Tibial nerve (tissue), 4 donors: ENCODE data around the gene SPIC. TPM values are rescaled to one million over a fixed set of nuclear protein-coding genes. Genes with fewer than 3 reads are reported as not detected.
"Not testable (repeated sequence)": the region's sequence is repeated elsewhere in the genome, so short reads cannot be mapped to it uniquely, and the experiment has no call there.

ENCODE experiments used
- DNase-seq, 2 donors: peaks; one replicate each; pipeline ENCODE4 v3.0.0-alpha.2; 2019; ENCODE audit warnings: low spot score in 2 of 2
- H3K27ac ChIP-seq, 4 donors: fragments of 200-600 bp; sonication (generic) in 3 of 4; one replicate each; pipeline ENCODE4 v1.5.1; 2017 to 2019; ENCODE audit warnings: mild to moderate bottlenecking in 1 of 4
- H3K27me3 ChIP-seq, 2 donors: fragments of 200-600 bp; sonication (generic) in 1 of 2; one replicate each; pipeline versions ENCODE4 v1.5.1 to v1.6.0; 2017 to 2019
- H3K36me3 ChIP-seq, 3 donors: fragments of 200-600 bp; sonication (generic); one replicate each; pipeline ENCODE4 v1.5.1; 2018 to 2019
- H3K4me1 ChIP-seq, 4 donors: fragments of 200-600 bp; sonication (generic) in 3 of 4; one replicate each; pipeline ENCODE4 v1.5.1; 2017 to 2019
- H3K4me3 ChIP-seq, 4 donors: fragments of 200-600 bp; sonication (generic) in 3 of 4; one replicate each; pipeline ENCODE4 v1.5.1; 2017 to 2019; ENCODE audit warnings: mild to moderate bottlenecking in 1 of 4, moderate library complexity in 1 of 4
- H3K9me3 ChIP-seq, 4 donors: fragments of 200-600 bp; sonication (generic) in 3 of 4; one replicate each; pipeline ENCODE4 v1.5.1; 2017 to 2019
- EP300 ChIP-seq, 2 donors: sonication (generic); formaldehyde crosslinking; IDR thresholded peaks; one replicate each; pipeline ENCODE4 v1.6.1; 2017; ENCODE audit warnings: antibody characterized with exemption in 2 of 2, mild to moderate bottlenecking in 1 of 2
- POLR2A ChIP-seq, 2 donors: fragments of 450-650 bp; IDR thresholded peaks; one replicate each; pipeline ENCODE4 v1.6.1; 2017; ENCODE audit warnings: antibody characterized with exemption in 2 of 2, mild to moderate bottlenecking in 2 of 2, moderate library complexity in 2 of 2
- WGBS, 2 donors: methylation state at CpG; one replicate each; pipeline ENCODE4 v1.1.5; 2018; 5-methylcytosine and 5-hydroxymethylcytosine counted together
- total RNA-seq, 4 donors: library from RNA; depleted of rRNA; stranded (reverse); fragments of >200 nt; gene quantifications; one replicate each; pipeline ENCODE4 v1.1.0, GENCODE V29; 2016
- TF ChIP-seq, protein P1 (sequence below), 5 experiments: fragments of 200-600 bp in 3 of 5; fragments of 450-650 bp in 2 of 5; sonication (generic) in 3 of 5; IDR thresholded peaks; one replicate each; pipeline ENCODE4 v1.5.1; 2016 to 2019; ENCODE audit warnings: antibody characterized with exemption in 5 of 5, mild to moderate bottlenecking in 3 of 5, moderate library complexity in 2 of 5

The SPIC gene
- total RNA-seq, 4 donors from 2014 or later = not detected

- no peak for TF ChIP-seq EP300 (IDR thresholded peaks at IDR 0.05)
- TF ChIP-seq, protein P1, sequence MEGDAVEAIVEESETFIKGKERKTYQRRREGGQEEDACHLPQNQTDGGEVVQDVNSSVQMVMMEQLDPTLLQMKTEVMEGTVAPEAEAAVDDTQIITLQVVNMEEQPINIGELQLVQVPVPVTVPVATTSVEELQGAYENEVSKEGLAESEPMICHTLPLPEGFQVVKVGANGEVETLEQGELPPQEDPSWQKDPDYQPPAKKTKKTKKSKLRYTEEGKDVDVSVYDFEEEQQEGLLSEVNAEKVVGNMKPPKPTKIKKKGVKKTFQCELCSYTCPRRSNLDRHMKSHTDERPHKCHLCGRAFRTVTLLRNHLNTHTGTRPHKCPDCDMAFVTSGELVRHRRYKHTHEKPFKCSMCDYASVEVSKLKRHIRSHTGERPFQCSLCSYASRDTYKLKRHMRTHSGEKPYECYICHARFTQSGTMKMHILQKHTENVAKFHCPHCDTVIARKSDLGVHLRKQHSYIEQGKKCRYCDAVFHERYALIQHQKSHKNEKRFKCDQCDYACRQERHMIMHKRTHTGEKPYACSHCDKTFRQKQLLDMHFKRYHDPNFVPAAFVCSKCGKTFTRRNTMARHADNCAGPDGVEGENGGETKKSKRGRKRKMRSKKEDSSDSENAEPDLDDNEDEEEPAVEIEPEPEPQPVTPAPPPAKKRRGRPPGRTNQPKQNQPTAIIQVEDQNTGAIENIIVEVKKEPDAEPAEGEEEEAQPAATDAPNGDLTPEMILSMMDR (IDR thresholded peaks at IDR 0.05) = no peak
- no peak for TF ChIP-seq POLR2A (IDR thresholded peaks at IDR 0.05)
- 67 to 79% methylated on average over 4 of the region's 4 CpGs for WGBS, 2 donors
- no peak for DNase-seq
Measured at GRCh38 chr12:101455685-101456084, 19.5 kb upstream of the SPIC start.

GRCh38 chr12:101459642-101460346 is 15.3 kb upstream of the SPIC start:
- peaks cover 0 to 12% (median 0%) of the 10 kb centered on the region in 4 donors for H3K9me3 ChIP-seq
- H3K4me1 ChIP-seq = no peaks in the 10 kb centered on the region
- peak overlapping the region in 1 of 4 donors; percentile 52 for H3K27ac ChIP-seq
- H3K4me3 ChIP-seq = no peak overlapping the region
- WGBS, 2 donors = 41 to 42% methylated on average over 4 of the region's 4 CpGs
- TF ChIP-seq, protein P1 (IDR thresholded peaks at IDR 0.05) = no peak
- TF ChIP-seq EP300 (IDR thresholded peaks at IDR 0.05) (no peak), POLR2A (IDR thresholded peaks at IDR 0.05) (no peak)
- peak; percentile 13 to 16 for DNase-seq
- no peaks in the 10 kb centered on the region for H3K36me3 ChIP-seq
- H3K27me3 ChIP-seq = no peaks in the 10 kb centered on the region

More at GRCh38 chr12:101455685-101456084, 19.5 kb upstream of the SPIC start:
- Histone ChIP-seq H3K27ac (no peak overlapping the region), H3K4me1 (no peaks in the 10 kb centered on the region), H3K36me3 (no peaks in the 10 kb centered on the region), H3K4me3 (no peak overlapping the region), H3K27me3 (no peaks in the 10 kb centered on the region), H3K9me3 (peaks cover 0 to 12% (median 0%) of the 10 kb centered on the region in 4 donors)

DNA sequence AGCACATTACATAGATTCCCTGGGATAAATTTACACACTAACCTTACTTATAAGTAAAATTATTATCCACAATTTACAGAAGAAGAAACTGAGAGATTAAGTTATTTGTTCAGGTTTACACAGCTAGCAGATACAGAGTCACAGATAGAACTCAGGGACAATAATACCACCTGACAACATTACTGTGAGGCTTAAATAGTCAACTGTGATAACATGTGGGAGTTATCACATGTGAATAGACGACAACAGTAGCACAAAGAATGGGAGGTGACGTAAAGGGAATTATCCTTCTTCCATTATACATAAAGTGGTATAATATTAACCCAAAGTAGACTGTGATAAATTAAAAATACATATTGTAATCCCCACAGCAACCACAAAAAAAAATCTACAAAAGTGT is 6.2 kb upstream of the SPIC start:
- H3K27ac ChIP-seq = no peak overlapping the region
- WGBS, 2 donors = 66 to 70% methylated on average over 2 of the region's 2 CpGs
- H3K4me1 ChIP-seq = no peaks in the 10 kb centered on the region
- DNase-seq = no peak
- H3K36me3 ChIP-seq = no peaks in the 10 kb centered on the region
- no peak overlapping the region for H3K4me3 ChIP-seq
- H3K9me3 ChIP-seq = no peaks in the 10 kb centered on the region
- TF ChIP-seq, protein P1 (IDR thresholded peaks at IDR 0.05) = no peak
- TF ChIP-seq POLR2A (IDR thresholded peaks at IDR 0.05) (no peak), EP300 (IDR thresholded peaks at IDR 0.05) (no peak)
- H3K27me3 ChIP-seq = no peaks in the 10 kb centered on the region

- Histone ChIP-seq H3K4me3 (no peak overlapping the region), H3K27ac (no peak overlapping the region), H3K9me3 (no peaks in the 10 kb centered on the region), H3K27me3 (no peaks in the 10 kb centered on the region), H3K4me1 (no peaks in the 10 kb centered on the region), H3K36me3 (no peaks in the 10 kb centered on the region)
- DNase-seq = no peak
- TF ChIP-seq, protein P1 (IDR thresholded peaks at IDR 0.05) = no peak
- TF ChIP-seq POLR2A (IDR thresholded peaks at IDR 0.05) = no peak
- no peak for TF ChIP-seq EP300 (IDR thresholded peaks at IDR 0.05)
- 79 to 82% methylated on average over 2 of the region's 2 CpGs for WGBS, 2 donors
Measured at GRCh38 chr12:101470939-101471338, 4.2 kb upstream of the SPIC start.

DNA sequence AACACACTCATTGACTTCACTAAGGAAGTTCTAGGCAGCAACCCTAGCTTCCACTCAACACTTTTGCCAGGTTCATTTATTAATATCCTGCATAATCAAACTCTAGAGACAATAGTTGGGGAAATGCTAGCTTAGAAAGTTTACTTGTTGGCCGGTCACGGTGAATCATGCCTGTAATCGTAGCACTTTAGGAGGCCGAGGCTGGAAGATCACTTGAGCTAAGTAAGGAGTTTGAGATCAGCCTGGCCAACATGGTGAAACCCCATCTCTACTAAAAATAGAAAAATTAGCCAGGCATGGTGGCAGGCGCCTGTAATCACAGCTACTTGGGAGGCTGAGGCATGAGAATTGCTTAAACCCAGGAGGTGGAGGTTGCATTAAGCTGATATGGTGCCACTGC is 3.3 kb upstream of the SPIC start:
- not testable (repeated sequence) for DNase-seq, H3K27ac ChIP-seq, H3K27me3 ChIP-seq, H3K4me3 ChIP-seq, H3K36me3 ChIP-seq, H3K9me3 ChIP-seq, H3K4me1 ChIP-seq
- WGBS, 2 donors = 90 to 97% methylated on average over 5 of the region's 5 CpGs
